ENCODE results near the gene TLCD4.
"Not testable (repeated sequence)": the region's sequence is repeated elsewhere in the genome, so short reads cannot be mapped to it uniquely, and the experiment has no call there.

TLCD4 gene

GRCh38 chr1:95096218-95096841 is 20.8 kb upstream of the TLCD4 start:
- DNase-seq, result no peak

DNA sequence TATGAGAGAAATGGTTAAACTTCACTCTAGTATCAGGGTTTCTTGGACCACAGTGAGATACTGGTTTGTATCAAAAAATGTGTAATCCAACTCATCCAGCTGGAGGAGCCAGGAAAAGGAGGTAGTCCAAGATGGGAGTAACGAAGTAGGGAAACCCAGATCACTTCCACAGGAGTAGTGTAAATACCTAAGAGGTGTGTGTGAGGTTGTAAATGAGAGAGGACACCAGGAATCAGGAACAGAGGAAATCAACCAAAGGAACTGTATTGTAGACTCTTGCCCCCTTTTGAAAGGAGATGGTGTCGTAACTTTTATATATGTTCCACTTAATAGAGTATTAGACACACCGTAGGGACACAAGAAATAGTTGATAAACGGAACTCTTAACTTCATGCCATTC is 19.7 kb upstream of the TLCD4 start:
- no peak for DNase-seq

GRCh38 chr1:95098196-95098595 is 19.0 kb upstream of the TLCD4 start:
- DNase-seq, result no peak

DNA sequence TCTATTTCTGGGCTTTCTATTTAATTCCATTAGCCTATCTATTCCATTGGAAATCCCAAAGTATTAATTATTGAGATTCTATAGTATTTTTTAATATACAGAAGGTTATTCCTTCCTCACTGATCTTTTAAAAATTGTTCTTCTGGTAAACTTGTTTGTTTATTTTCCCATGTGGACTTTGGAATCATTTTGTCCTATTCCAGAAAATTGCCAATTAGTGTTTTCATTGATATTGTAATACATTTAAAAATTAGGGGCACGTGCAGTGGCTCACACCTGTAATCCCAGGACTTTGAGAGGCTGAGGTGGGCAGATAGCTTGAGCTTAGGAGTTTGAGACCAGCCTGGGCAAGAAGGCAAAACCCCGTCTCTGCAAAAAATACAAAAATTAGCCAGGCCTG is 8.4 kb upstream of the TLCD4 start:
- no peak for DNase-seq

DNA sequence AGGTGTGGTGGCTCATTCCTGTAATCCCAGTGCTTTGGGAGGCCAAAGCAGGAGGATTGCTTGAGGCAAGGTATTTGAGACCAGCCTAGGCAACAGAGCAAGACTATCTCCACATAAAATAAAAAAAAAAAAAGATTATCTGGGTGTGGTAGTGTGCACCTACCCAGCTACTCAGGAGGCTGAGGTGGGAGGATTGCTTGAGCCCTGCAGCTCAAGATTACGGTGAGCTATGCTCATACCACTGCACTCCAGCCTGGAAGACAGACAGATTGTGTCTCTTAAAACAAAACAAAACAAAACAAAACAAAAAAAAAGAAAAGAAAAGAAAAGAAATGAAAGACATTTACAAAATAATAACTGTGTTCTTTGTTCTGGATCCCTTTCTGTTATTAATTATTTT is 6.1 kb upstream of the TLCD4 start:
- no peak for DNase-seq

DNA sequence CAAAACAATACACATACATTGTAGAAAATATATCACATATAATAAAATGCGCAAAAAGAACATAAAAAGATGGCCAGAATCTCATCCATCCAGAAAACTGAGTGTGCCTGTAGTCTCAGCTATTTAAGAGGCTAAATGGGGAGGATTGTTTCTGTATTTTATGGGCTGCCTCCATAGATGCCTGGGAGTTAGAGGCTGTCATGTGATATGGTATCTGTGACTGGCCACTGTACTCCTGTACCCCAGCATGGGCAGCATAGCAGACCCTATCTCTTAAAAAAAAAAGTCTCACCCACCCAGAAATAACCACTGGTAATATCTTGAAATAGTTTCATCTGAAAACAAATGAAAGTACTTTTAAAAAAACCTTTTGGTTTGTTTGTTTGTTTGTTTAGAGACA is 3.5 kb upstream of the TLCD4 start:
- DNase-seq, result no peak

GRCh38 chr1:95115708-95116137 is 1.4 kb upstream of the TLCD4 start:
- DNase-seq, result no peak

DNA sequence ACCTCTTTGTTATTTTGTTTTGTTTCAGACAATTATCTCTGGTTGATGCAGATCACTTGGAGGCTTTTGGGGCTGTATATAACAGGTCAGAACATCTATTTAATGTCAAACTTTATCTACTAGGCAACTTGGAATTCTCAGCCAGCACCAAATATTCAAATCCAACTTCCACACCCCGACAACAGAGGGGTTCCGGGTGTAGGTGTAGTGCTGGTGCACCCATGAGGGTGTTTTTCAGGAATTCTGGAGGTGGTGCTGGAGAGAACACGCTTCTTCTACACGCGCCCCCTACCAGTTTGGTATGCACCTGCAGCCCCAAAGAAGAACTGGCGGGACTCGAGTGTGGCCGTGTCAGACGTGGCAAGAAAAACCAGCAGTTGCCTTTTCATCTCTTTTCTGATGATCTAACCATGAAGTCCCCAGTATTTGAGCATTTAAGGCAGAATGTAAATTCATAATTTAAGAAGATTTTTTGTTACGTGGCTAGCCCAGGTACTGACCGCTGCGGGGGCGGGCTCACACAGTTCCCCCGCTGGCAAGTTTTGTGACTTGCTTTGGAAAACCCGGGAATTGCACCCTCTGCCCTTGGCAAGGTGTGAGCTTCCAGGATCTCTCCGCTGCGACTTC is 462 bp upstream of the TLCD4 start:
- DNase-seq, result peak; percentile 88

DNA sequence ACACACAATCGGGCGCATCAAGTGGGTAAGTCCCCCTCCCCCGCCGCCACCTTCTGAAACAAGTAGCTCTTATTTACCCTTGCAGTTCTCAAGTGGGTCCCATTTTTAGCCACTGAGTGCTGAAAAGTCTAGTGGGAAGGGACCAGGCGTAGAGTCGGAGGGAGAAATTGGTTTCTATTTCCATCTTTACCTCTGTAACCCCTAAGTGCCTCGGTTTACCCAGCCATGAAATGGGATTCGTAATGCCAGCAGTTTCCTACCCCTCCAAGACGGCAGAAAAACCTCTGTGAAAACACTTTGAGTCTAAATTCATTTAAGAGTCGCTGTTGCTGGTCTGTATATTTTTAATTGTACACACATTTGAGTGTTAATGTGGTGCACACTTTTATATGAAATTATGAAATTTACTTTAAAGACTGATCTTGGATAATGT is 928 bp downstream of the TLCD4 start:
- DNase-seq, result no peak

GRCh38 chr1:95118710-95119109 is 1.6 kb downstream of the TLCD4 start:
- DNase-seq, result no peak

DNA sequence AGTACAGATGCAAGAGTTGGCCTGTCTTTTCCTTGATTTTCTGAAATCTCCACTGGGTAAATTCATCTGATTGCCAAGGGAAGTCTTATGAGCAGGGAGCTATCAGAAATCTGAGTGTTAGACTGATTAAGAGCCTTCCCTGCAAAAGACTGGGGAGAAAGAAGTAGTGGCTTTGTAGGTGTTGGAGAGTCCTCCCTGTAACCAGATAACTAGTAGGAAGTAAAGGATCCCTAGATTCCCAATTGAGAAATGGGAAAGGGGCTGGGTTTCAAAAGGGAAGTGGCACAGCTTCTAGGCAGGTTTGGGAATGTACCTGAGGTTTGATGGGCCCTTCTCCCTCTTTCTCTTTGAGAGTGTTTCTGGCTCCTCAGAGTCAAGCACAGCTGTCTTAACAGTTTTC is 2.1 kb downstream of the TLCD4 start:
- DNase-seq, result no peak

GRCh38 chr1:95122151-95122697 is 5.1 kb downstream of the TLCD4 start:
- no peak for DNase-seq

- no peak for DNase-seq
Measured at GRCh38 chr1:95124342-95124741, 7.2 kb downstream of the TLCD4 start.

GRCh38 chr1:95126366-95126765 is 9.2 kb downstream of the TLCD4 start:
- DNase-seq, result no peak

DNA sequence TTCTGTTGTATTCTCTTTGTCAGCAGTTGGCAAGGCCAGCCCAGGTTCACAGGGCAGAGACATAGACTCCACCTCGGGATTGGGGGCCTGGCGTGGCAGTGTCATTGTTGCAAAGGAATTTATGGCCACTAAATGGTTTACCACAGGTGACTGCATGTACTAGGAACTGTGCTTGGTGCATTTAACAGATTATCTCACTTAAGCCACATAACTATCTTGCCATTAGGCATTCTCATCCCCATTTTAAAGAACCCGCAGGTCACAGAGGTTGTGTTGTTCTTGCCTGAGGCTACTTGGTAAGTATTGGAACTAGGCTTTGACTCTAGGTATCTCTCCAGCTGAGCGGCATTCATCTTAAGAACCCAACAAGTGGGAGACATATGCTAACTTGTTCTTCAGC is 9.7 kb downstream of the TLCD4 start:
- no peak for DNase-seq

DNA sequence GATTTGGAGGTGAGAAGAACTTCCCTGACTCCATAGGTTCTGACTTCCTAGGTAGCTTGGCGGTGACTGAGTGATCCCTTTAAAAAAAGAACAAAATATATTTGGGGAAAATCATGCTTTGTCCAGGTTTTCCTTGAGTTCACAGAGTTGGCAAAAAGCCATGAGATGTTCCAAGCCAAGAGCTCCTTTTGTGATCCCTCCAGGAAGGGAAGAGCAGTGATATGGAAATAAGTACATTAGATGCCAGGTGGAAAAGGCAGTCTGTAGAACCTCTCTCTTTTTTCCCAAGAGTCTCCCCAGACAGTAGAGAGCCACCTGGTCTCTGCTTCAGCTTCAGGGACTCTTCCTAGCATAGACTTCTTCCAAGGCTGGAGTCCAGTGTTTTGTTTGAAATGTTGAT is 10.2 kb downstream of the TLCD4 start:
- no peak for DNase-seq

- DNase-seq, result no peak
Measured at GRCh38 chr1:95132762-95133161, 15.6 kb downstream of the TLCD4 start.

- no peak for DNase-seq
Measured at GRCh38 chr1:95133687-95134086, 16.5 kb downstream of the TLCD4 start.

- DNase-seq, result no peak
Measured at GRCh38 chr1:95138223-95138622, 21.1 kb downstream of the TLCD4 start.

DNA sequence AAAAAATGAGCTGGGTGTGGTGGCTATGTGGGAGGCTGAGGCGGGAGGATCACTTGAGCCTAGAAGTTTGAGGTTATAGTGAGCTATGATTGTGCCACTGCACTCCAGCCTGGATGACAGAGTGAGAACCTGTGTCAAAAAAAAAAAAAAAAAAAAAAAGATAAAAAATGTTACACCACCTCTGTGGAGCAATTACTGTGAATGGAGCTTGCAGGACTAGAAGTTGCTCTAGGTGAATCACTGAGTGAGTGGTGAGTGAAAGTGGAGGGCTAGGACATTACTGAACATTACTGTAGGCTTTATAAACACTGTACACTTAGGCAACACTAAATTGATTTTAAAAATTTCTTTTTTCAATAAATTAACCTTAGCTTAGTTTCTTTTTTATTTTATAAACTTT is 21.9 kb downstream of the TLCD4 start:
- DNase-seq, result no peak

DNA sequence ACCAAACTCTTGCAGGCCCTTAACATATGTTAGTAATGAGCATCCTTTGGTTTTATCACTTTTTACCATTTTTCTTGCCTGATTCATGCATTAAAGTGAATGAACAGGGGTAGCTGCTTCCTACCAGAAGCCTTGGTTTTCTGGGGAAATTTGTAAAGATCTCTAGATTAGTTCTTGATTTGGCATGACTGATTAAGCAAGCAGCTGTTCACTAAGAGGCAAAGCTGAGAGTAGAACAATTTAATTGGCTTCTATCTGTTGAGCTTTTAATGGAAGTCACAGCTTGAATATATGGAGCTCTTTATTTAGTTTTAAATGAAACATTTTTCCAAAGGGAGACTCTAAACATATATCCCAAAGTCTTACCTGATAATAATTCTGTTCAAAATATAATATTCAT is 23.6 kb downstream of the TLCD4 start:
- DNase-seq, result no peak

DNA sequence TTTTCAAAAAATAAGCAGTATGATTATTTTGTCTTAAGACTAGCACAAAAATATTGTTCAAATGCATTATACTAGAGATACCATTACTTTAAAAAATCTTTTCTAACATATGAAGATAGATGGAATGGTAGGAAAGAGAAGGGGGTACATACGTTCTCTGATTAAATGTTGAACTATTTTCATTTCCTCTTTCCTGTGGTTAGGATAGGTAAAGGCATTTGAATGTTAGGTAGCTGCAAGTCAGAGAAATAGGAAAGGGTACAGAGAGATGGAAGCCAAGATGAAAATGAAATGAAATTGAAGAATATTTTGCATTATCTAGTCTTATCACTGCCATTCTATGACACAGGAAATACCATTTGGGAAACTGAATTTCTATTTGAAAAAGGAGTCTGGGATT is 28.3 kb downstream of the TLCD4 start:
- no peak for DNase-seq

GRCh38 chr1:95146637-95147036 is 29.5 kb downstream of the TLCD4 start:
- DNase-seq, result no peak

GRCh38 chr1:95154096-95154495 is 36.9 kb downstream of the TLCD4 start:
- DNase-seq, result no peak

- DNase-seq, result not testable (repeated sequence)
Measured at GRCh38 chr1:95165569-95165968, 48.4 kb downstream of the TLCD4 start.
